GM21786 (cell line): ENCODE measurements around the gene TRIM63.

Experiments
- ATAC-seq: cut with Tn5 transposase; IDR thresholded peaks from one replicate; pipeline ENCODE4 v1.9.1; 2021; ENCODE audit not compliant: unreplicated experiment

The TRIM63 gene

GRCh38 chr1:26058052-26058595 is 9.3 kb downstream of the TRIM63 start:
- no peak for ATAC-seq

- ATAC-seq: no peak
Measured at GRCh38 chr1:26057189-26057588, 10.2 kb downstream of the TRIM63 start.

GRCh38 chr1:26055041-26055440 is 12.4 kb downstream of the TRIM63 start:
- ATAC-seq: no peak

- no peak for ATAC-seq
Measured at GRCh38 chr1:26053718-26054560, 13.5 kb downstream of the TRIM63 start.

DNA sequence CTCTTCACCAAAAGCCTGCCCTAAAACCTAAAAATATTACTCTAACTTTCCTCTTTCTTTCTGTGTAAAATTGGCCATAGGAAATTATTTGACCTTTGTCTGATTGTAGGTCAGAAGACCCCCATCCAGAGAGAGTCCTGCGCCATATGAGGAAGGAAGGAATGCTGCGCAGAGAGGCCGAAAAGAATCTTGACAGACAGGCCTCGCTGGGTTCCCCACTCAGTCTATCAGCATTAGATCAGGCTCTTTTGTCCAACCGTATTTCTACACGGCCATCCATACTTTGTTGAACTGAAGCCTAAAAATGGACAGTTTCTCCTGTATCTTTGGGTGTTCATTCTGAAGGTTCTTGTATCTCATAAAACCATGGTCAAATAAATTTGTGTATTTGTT is 17.2 kb downstream of the TRIM63 start:
- no peak for ATAC-seq

- no peak for ATAC-seq
Measured at GRCh38 chr1:26049531-26050247, 17.7 kb downstream of the TRIM63 start.

- no peak for ATAC-seq
Measured at GRCh38 chr1:26047278-26047874, 20.1 kb downstream of the TRIM63 start.

- no peak for ATAC-seq
Measured at GRCh38 chr1:26046246-26047095, 21.0 kb downstream of the TRIM63 start.

DNA sequence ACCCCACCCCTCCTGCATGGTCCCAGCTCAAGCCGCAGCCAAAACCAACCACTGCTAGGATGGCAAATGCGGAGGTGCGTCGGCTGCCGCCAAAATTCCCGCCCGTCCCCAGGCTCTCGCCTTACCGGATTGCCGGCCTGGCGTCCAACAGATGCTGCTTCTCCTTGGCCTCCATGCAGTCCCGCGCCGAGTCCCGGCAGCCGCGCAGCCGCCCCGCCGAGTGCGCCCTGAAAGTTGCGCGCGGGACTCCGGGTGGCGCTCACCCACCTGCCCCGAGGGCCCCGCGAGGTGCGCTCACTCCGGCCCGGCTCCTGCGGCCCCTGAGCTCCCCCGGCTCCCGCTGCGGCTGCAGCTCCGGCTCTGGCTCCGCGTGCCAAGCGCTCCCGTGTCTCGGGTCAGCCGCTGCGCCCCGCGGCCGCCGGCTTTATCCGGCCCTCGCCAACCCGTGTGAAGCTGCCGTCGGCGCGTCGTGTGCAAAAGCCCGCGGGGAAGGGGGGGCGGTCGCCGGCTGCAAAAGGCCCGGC is 21.6 kb downstream of the TRIM63 start, which contains the start of gene SLC30A2:
SLC30A2 (minus strand) TSS at position 397 of the 524 bp plus-strand sequence; CDS start at position 175, 222 bp downstream.
- no peak for ATAC-seq

DNA sequence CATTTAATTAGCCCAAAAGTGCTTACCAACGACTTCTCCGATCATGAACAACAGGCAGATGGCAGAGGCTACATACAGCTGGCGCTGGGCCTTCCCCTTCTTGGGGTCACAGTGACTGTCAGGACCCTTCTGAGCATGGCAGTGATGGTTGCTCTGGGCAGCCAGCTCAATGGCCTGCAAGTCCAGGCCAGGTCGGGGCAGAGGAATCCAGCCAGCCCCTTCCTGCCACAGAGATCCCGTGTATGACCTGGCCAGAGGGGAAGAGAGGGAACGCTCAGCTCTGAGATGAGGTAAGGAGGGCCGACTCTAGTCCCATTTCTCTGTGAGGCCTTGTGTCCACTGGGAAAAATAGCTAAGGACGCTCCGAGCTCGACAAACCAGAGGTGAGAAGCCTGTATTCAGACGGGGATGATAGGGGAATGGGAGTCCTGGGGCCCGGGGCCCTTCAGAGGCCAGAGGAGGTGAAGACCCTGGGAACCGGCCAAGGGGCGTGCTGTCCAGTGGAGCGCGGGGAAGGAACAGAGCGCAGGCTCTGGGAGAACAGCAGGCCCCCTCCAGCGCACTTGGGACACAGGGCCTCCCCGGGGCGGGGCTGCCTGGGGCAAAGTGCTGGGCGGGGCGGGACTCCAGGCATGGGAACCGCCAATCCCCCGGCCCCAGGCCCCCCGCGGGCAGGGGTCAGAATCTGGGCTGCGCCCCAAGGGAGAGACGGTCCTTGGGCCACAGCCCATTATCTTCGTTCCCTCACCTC is 22.3 kb downstream of the TRIM63 start:
- no peak for ATAC-seq

- no peak for ATAC-seq
Measured at GRCh38 chr1:26044414-26044813, 23.0 kb downstream of the TRIM63 start.

GRCh38 chr1:26043765-26044164 is 23.7 kb downstream of the TRIM63 start:
- no peak for ATAC-seq

- no peak for ATAC-seq
Measured at GRCh38 chr1:26041978-26042377, 25.5 kb downstream of the TRIM63 start.

DNA sequence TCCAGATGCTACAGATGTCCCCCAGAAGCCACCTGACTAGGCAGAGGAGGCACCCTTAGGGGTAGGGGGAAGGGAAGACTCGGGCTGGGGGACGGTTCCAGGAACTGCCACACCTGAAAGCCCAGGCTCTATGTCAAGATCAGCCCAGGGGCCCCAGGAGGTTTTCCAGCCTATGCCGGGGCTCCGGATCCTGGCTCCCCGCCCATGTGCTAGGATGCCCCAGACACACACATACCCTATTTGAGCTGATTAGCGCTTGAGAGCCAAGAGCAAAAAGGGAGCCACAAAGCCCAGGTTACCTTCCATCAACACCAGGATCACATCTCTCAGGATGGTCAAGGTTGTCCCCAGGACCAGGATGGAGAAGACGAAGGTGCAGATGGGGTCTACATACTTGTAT is 26.0 kb downstream of the TRIM63 start:
- ATAC-seq: no peak

DNA sequence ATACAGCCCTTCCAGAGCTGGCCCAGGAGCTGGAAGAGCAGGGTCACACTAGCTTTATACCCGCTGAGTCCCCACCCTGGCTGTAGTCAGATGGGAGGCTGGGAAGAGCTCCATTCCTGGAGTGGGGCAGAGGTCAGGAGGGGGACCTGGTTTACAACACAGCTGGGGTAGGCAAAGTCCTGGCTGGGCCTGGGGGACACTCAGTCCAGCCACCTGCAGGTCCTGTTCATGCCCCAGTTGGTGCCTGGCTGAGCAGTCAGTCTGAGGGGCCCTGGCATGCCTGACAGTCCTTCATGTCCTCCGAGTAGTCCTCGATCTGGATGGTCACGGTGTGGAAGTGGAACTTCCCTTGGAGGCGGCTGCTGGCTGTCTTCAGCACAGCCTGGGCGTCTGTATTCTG is 28.5 kb downstream of the TRIM63 start:
- no peak for ATAC-seq

- ATAC-seq: no peak
Measured at GRCh38 chr1:26038477-26038876, 29.0 kb downstream of the TRIM63 start.

- ATAC-seq: no peak
Measured at GRCh38 chr1:26037904-26038303, 29.5 kb downstream of the TRIM63 start.

DNA sequence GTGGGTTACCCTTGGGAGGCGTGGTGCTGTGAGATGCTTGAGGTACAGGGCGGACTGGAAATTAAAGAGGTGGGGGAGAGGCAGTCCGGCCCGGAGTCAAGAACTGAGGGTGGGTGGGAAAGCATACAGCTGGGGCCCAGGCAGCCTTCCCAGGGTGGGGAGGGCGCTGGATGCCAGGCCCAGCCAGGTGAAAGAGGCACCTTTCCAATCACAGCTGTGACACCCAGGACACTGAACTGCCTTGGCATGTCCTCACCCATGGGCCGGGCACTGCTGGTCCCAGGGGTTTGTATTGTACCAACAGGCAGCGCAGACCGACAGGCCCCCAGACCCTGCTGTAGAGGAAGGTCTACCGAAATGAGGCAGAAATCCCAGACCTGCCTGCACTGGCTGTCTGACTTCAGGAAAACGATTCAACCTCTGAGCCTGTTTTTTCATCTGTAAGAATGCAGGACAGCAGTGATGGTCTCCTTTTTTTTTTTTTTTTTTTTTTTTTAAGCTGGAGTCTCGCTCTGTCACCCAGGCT is 30.6 kb downstream of the TRIM63 start:
- ATAC-seq: no peak

GRCh38 chr1:26035959-26036755 is 31.3 kb downstream of the TRIM63 start:
- peak; percentile 60 for ATAC-seq
